ENCODE measurements around the gene CCDC60. TPM values are rescaled to one million over a fixed set of nuclear protein-coding genes. Genes with fewer than 3 reads are reported as not detected.

The CCDC60 gene
- total and polyA plus RNA-seq, 2 of the 13 experiments (the other 11 are each of a cell fraction or from before 2014, with no cell fraction given): not detected

GRCh38 chr12:119574255-119574654 lies 239.7 kb downstream of the CCDC60 start:
- no peak overlapping the region for H3K9ac ChIP-seq (ENCODE audit: insufficient read depth, low read depth, low read length)
- no peak for FAIRE-seq
- no peak overlapping the region for H3K27ac ChIP-seq (ENCODE audit: extremely low read length, insufficient read depth, low read length)
- H3K4me3 ChIP-seq (replicated peaks in 1 of 3; ENCODE audit: insufficient read depth in 1 of 3, low read depth in 2 of 3, low read length in 3 of 3): no peak overlapping the region
- H3K79me2 ChIP-seq (ENCODE audit: insufficient read depth, low read length): no peaks in the 10 kb centered on the region
- 6% methylated on average over 1 of the region's 1 CpG for WGBS (ENCODE audit: low lambda C conversion rate)
- ATAC-seq: no peak
- in situ Hi-C loops (cut with HindIII; ENCODE audit: extremely low pct_ligation_motif_present, low pct_unique_long_range_greater_than_20kb): no loop called here
- BruUV-seq (replicated peaks): no TSS peak
- intact Hi-C loops (cut with micrococcal nuclease; ENCODE audit: unreplicated experiment): no loop called here
- POLR2A ChIA-PET: no interaction called here
- H4K20me1 ChIP-seq (ENCODE audit: insufficient read depth, low read length): no peaks in the 10 kb centered on the region
- no peak for TF ChIP-seq ZMYM2 (CRISPR knock-in tag; IDR thresholded peaks at IDR 0.05)
- peak; percentile 85 for TF ChIP-seq CREB1 (IDR thresholded peaks at IDR 0.05)
- no peak for TF ChIP-seq CREB1 (CRISPR knock-in tag; IDR thresholded peaks at IDR 0.05)
- H3K9me3 ChIP-seq (ENCODE audit: low read length): no peaks in the 10 kb centered on the region
- H2AFZ ChIP-seq (ENCODE audit: low read length): no peak overlapping the region
- H3K4me2 ChIP-seq (ENCODE audit: low read depth, low read length): no peak overlapping the region
- CTCF ChIA-PET (ENCODE audit: low intra/inter-chr PET ratio, low total read pairs): no interaction called here
- no peaks in the 10 kb centered on the region for H3K27me3 ChIP-seq (ENCODE audit: control insufficient read depth in 1 of 2, insufficient read depth in 2 of 2, low read length in 2 of 2)
- no peaks in the 10 kb centered on the region for H3K36me3 ChIP-seq (replicated peaks in 1 of 2; ENCODE audit: control insufficient read depth in 1 of 2, insufficient read depth in 2 of 2, low read length in 2 of 2)
- DNase-seq (ENCODE audit: low spot score): no peak
- no peaks in the 10 kb centered on the region for H3K4me1 ChIP-seq (ENCODE audit: insufficient read depth, low read length)

DNA sequence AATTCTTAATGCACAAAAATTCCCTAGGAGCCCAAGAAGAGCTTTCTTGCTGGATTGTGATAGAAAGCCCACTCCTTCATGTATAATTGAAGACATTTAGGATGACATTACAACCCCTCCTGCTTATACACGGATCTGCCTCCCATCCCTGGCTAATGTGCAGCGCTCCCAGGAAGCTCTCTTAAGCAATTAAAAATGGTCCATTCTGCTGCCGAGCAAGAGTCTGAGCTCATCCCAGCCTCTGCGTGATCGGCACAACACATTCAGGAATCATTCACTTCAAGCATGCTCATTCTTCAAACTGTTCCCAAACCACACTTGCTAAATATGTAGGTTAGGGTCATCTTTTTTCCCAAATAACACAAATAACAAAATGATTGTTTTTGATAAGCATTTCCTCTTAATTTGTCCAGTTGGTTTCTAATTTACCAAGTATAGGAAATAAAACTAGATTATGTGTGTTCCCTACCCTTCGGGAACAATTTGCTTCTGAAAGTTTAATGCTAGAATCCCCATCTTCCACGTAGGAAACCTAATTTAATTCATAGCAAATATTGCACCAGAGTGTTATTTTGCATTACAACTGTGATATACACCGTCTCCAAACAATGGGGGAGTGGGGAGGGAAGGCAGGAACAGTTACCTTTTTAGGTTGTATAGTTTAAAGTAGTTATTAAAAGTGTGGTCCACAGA lies 241.7 kb downstream of the CCDC60 start:
- Histone ChIP-seq H3K4me3 (replicated peaks in 1 of 3; ENCODE audit: insufficient read depth in 1 of 3, low read depth in 2 of 3, low read length in 3 of 3) (no peak overlapping the region), H3K27me3 (ENCODE audit: control insufficient read depth in 1 of 2, insufficient read depth in 2 of 2, low read length in 2 of 2) (no peaks in the 10 kb centered on the region), H2AFZ (ENCODE audit: low read length) (no peak overlapping the region), H3K4me1 (ENCODE audit: insufficient read depth, low read length) (no peaks in the 10 kb centered on the region), H3K36me3 (replicated peaks in 1 of 2; ENCODE audit: control insufficient read depth in 1 of 2, insufficient read depth in 2 of 2, low read length in 2 of 2) (no peaks in the 10 kb centered on the region), H3K4me2 (ENCODE audit: low read depth, low read length) (no peak overlapping the region), H4K20me1 (ENCODE audit: insufficient read depth, low read length) (no peaks in the 10 kb centered on the region), H3K27ac (ENCODE audit: extremely low read length, insufficient read depth, low read length) (no peak overlapping the region), H3K9ac (ENCODE audit: insufficient read depth, low read depth, low read length) (no peak overlapping the region), H3K9me3 (ENCODE audit: low read length) (no peaks in the 10 kb centered on the region), H3K79me2 (ENCODE audit: insufficient read depth, low read length) (no peaks in the 10 kb centered on the region)
- WGBS (ENCODE audit: low lambda C conversion rate): 0% methylated on average over 6 of the region's 8 CpGs
- DNase-seq (ENCODE audit: low spot score): no peak
- FAIRE-seq: no peak
- in situ Hi-C loops (cut with HindIII; ENCODE audit: extremely low pct_ligation_motif_present, low pct_unique_long_range_greater_than_20kb): no loop called here
- CTCF ChIA-PET (ENCODE audit: low intra/inter-chr PET ratio, low total read pairs): no interaction called here
- no peak for ATAC-seq
- POLR2A ChIA-PET: no interaction called here
- no TSS peak for BruUV-seq (replicated peaks)
- TF ChIP-seq ZNF224 (CRISPR knock-in tag; IDR thresholded peaks at IDR 0.05) (no peak), NR1H2 (CRISPR knock-in tag; IDR thresholded peaks at IDR 0.05; ENCODE audit: borderline replicate concordance, low read depth) (no peak)
- intact Hi-C loops (cut with micrococcal nuclease; ENCODE audit: unreplicated experiment): no loop called here
